ENCODE results near the gene EBF3. TPM values are rescaled to one million over a fixed set of nuclear protein-coding genes. Genes with fewer than 3 reads are reported as not detected.

EBF3 gene
- total RNA-seq, 4 donors from 2014 or later, result 0.42 to 2.9 (median 1.3) TPM

DNA sequence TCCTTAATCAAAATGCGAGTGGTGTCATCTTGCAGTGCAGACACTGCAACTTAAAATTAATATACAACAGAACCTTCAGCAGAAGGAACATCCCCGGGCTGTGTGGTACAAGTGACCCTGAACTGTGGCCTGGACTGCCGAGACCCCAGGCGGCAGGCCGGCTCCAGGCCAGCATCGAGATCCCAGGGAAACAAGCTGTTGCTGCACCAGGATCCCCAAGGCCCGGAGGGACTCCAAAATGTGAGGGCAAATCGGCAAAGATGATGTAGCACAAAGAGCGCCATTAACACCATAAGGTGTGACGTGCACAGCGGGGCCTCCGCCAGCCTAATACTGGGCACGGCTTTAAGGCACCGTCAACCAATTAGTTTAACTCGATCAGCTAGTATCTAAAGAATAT is 73.9 kb downstream of the EBF3 start:
- no peaks in the 10 kb centered on the region for H3K9me3 ChIP-seq
- intact Hi-C loops (cut with DNase I), result no loop called here
- H3K27me3 ChIP-seq, result peaks cover 0 to 15% (median 0%) of the 10 kb centered on the region in 4 donors
- no peak overlapping the region for H3K27ac ChIP-seq
- TF ChIP-seq POLR2A (IDR thresholded peaks at IDR 0.05), result no peak
- H3K36me3 ChIP-seq, result no peaks in the 10 kb centered on the region
- H3K4me1 ChIP-seq, result peaks cover 0 to 5% (median 0%) of the 10 kb centered on the region in 3 donors
- no peak for DNase-seq
- 86 to 90% methylated on average over 10 to 14 of the region's 15 CpGs for WGBS, 2 donors
- H3K4me3 ChIP-seq, result no peak overlapping the region

DNA sequence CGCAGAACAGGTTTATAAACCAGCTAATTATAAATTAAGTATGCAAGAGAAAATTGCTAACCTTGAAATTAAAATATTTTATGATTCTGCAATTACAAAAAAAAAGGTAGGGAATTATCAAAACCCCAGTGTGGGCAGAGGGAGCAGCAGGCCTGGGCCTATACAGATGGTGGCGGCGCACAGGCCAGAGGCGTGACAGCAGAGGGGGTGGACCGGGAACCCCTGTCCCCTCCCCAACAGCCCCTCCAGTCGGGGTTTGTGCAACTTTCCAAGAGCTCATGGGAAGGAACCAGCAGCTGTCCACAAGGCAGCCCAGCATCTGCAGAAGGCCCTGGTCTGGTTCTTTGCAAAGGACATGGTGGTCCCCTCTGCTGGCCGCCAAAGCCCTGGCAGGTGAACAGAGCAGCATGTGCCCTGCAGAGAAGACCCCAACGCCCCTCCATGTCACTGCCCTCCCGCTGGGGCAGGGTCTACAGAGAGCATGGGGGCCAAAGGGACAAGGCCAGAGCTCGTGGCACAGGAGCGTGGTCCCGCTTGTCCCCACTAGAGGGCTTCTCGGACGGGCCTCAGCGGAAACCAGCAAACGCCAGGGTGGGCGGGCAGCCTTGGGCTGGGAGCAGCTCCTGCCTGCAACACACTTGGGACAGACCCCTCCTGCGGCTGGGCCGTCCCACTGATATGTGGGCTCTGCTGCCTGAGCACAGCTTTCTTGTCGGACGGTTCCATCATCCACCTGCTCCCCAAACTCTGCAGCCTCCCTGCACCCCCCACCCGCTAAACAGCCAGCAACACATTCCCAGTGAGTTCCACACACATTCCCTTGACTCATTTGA is 75.1 kb downstream of the EBF3 start:
- TF ChIP-seq POLR2A (IDR thresholded peaks at IDR 0.05) (no peak), CTCF (IDR thresholded peaks at IDR 0.05) (peak in 4 of 6 experiments; percentile 16 to 52 (median 36))
- no peaks in the 10 kb centered on the region for H3K36me3 ChIP-seq
- intact Hi-C loops (cut with DNase I), result no loop called here
- H3K4me3 ChIP-seq, result no peak overlapping the region
- WGBS, 2 donors, result 58 to 77% methylated on average over 8 to 10 of the region's 22 CpGs
- no peak overlapping the region for H3K27ac ChIP-seq
- no peaks in the 10 kb centered on the region for H3K9me3 ChIP-seq
- DNase-seq, result no peak
- H3K27me3 ChIP-seq, result peaks cover 0 to 11% (median 0%) of the 10 kb centered on the region in 4 donors
- H3K4me1 ChIP-seq, result peaks cover 0 to 5% (median 0%) of the 10 kb centered on the region in 3 donors

GRCh38 chr10:129887986-129888783 is 75.9 kb downstream of the EBF3 start:
- intact Hi-C loops (cut with DNase I), result no loop called here
- Histone ChIP-seq H3K4me3 (no peak overlapping the region), H3K9me3 (no peaks in the 10 kb centered on the region), H3K4me1 (peaks cover 0 to 5% (median 0%) of the 10 kb centered on the region in 3 donors), H3K27ac (no peak overlapping the region), H3K36me3 (no peaks in the 10 kb centered on the region), H3K27me3 (peaks cover 0 to 6% (median 0%) of the 10 kb centered on the region in 4 donors)
- WGBS, 2 donors, result 92 to 93% methylated on average over 30 to 32 of the region's 35 CpGs
- TF ChIP-seq CTCF (IDR thresholded peaks at IDR 0.05) (no peak), POLR2A (IDR thresholded peaks at IDR 0.05) (no peak)
- no peak for DNase-seq

DNA sequence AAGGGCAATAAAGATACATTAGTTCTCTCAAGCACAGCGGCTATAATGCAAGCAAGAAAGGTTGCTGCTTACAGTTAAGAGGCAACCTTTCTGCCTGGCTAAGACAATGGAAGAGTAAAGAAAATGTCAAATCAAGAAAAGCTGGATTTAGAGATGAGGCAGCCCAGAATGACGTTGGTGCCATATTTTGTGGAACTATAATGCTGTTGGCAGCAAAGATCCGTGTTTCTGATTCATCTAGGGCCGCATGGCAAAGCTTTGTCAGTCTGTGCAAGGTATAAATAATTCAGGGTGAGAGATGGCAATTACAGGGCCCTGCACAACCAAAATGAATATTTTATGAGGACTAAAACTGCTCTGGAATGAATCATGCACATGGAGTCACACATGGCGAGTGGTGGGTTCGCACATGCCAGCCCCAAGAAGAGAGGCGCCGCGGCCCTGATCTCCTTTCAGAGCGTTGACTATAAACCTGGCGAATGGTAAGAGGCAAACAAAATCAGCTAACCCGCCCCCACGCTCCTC is 76.6 kb downstream of the EBF3 start:
- H3K27me3 ChIP-seq, result peaks cover 0 to 6% (median 0%) of the 10 kb centered on the region in 4 donors
- intact Hi-C loops (cut with DNase I), result no loop called here
- no peak overlapping the region for H3K27ac ChIP-seq
- TF ChIP-seq POLR2A (IDR thresholded peaks at IDR 0.05) (no peak), CTCF (IDR thresholded peaks at IDR 0.05) (no peak)
- peaks cover 0 to 5% (median 0%) of the 10 kb centered on the region in 3 donors for H3K4me1 ChIP-seq
- WGBS, 2 donors, result 87% methylated on average over 8 to 12 of the region's 13 CpGs
- H3K9me3 ChIP-seq, result no peaks in the 10 kb centered on the region
- H3K36me3 ChIP-seq, result no peaks in the 10 kb centered on the region
- DNase-seq, result no peak
- H3K4me3 ChIP-seq, result no peak overlapping the region

- WGBS, 2 donors, result 70 to 74% methylated on average over 9 of the region's 9 CpGs
- intact Hi-C loops (cut with DNase I), result no loop called here
These were observed 77.8 kb downstream of the EBF3 start for GRCh38 chr10:129886263-129886662.

More at GRCh38 chr10:129886263-129886662, 77.8 kb downstream of the EBF3 start:
- Histone ChIP-seq H3K9me3 (no peaks in the 10 kb centered on the region), H3K27me3 (peaks cover 0 to 9% (median 0%) of the 10 kb centered on the region in 4 donors), H3K36me3 (no peaks in the 10 kb centered on the region), H3K4me1 (peaks cover 0 to 2% (median 0%) of the 10 kb centered on the region in 3 donors), H3K4me3 (no peak overlapping the region), H3K27ac (no peak overlapping the region)
- TF ChIP-seq POLR2A (IDR thresholded peaks at IDR 0.05) (no peak), CTCF (IDR thresholded peaks at IDR 0.05) (no peak)
- DNase-seq, result no peak
